HG03196 (cell line): ENCODE data around the gene ALK.
A peak's percentile ranks its signal among the peaks of the same experiment; 100 is the strongest.

ENCODE experiments used
- ATAC-seq: cut with Tn5 transposase; IDR thresholded peaks from one replicate; pipeline ENCODE4 v1.9.1; 2021; ENCODE audit not compliant: unreplicated experiment

ALK gene

GRCh38 chr2:29345236-29345635 lies 576.1 kb downstream of the ALK start:
- ATAC-seq: no peak

GRCh38 chr2:29343830-29344229 lies 577.6 kb downstream of the ALK start:
- ATAC-seq: no peak

- ATAC-seq: no peak
Measured at GRCh38 chr2:29336341-29337241, 584.8 kb downstream of the ALK start.

GRCh38 chr2:29335396-29335795 lies 586.0 kb downstream of the ALK start:
- no peak for ATAC-seq

- ATAC-seq: no peak
Measured at GRCh38 chr2:29334706-29335105, 586.7 kb downstream of the ALK start.

GRCh38 chr2:29332540-29332939 lies 588.8 kb downstream of the ALK start:
- ATAC-seq: no peak

GRCh38 chr2:29329899-29330298 lies 591.5 kb downstream of the ALK start:
- ATAC-seq: no peak

GRCh38 chr2:29326926-29327325 lies 594.5 kb downstream of the ALK start:
- ATAC-seq: no peak

GRCh38 chr2:29325544-29325943 lies 595.8 kb downstream of the ALK start:
- ATAC-seq: no peak

GRCh38 chr2:29323961-29324360 lies 597.4 kb downstream of the ALK start:
- ATAC-seq: no peak

- ATAC-seq: no peak
Measured at GRCh38 chr2:29323301-29323700, 598.1 kb downstream of the ALK start.

- no peak for ATAC-seq
Measured at GRCh38 chr2:29322011-29322410, 599.4 kb downstream of the ALK start.

GRCh38 chr2:29317801-29318485 lies 603.4 kb downstream of the ALK start:
- ATAC-seq: no peak

GRCh38 chr2:29317077-29317517 lies 604.3 kb downstream of the ALK start:
- ATAC-seq: no peak

GRCh38 chr2:29314816-29315571 lies 606.4 kb downstream of the ALK start:
- ATAC-seq: peak; percentile 65

GRCh38 chr2:29311458-29311857 lies 609.9 kb downstream of the ALK start:
- no peak for ATAC-seq

- ATAC-seq: no peak
Measured at GRCh38 chr2:29310650-29311348, 610.6 kb downstream of the ALK start.

GRCh38 chr2:29309090-29310029 lies 612.0 kb downstream of the ALK start:
- no peak for ATAC-seq

GRCh38 chr2:29308366-29308765 lies 613.0 kb downstream of the ALK start:
- no peak for ATAC-seq

GRCh38 chr2:29307519-29307918 lies 613.9 kb downstream of the ALK start:
- no peak for ATAC-seq
